ENCODE measurements around the gene CLEC1A.

Gene CLEC1A, protein sequence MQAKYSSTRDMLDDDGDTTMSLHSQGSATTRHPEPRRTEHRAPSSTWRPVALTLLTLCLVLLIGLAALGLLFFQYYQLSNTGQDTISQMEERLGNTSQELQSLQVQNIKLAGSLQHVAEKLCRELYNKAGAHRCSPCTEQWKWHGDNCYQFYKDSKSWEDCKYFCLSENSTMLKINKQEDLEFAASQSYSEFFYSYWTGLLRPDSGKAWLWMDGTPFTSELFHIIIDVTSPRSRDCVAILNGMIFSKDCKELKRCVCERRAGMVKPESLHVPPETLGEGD
- 0 to 0.19 (median 0) reads per million in 3 donors for total RNA-seq

DNA sequence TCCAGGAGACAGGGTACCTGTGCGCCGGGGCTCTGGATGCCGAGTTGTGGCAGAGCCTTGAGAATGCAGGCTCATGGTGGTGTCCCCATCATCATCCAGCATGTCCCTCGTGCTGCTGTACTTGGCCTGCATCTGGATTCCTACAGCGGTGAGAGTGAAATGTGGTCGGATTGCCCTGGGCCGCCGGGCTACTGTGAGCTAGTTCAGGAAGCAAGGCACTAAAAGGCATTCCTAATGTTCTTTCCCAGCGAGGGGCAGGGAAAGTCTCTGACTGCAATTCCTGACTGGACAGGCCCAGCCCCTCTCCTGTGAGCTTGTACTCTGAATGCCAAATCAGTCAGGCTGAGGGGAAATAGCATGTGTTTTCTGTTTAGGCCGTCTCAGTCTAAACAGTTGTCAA lies at the start of gene CLEC1A:
TSS of gene CLEC1A (minus strand) at position 195 of the 400 bp plus-strand sequence. CDS start at position 132, 63 bp downstream.
- H3K36me3 ChIP-seq (ENCODE audit: control insufficient read depth, insufficient read depth, low read length), result no peaks in the 10 kb centered on the region
- H3K27me3 ChIP-seq (replicated peaks; ENCODE audit: control insufficient read depth, insufficient read depth, low read length, poor library complexity, severe bottlenecking), result no peaks in the 10 kb centered on the region
- H3K4me3 ChIP-seq (ENCODE audit: insufficient read depth, low read depth, low read length, poor library complexity, severe bottlenecking), result no peak within 1 kb of the TSS
- H3K4me1 ChIP-seq (ENCODE audit: control insufficient read depth, insufficient read depth, low read length, poor library complexity, severe bottlenecking), result no peaks in the 10 kb centered on the region
- H3K9me3 ChIP-seq (ENCODE audit: control insufficient read depth, low read length), result no peaks in the 10 kb centered on the region
- no peak for DNase-seq
- no peak within 1 kb of the TSS for H3K27ac ChIP-seq (ENCODE audit: insufficient read depth, low read length, poor library complexity, severe bottlenecking)

DNA sequence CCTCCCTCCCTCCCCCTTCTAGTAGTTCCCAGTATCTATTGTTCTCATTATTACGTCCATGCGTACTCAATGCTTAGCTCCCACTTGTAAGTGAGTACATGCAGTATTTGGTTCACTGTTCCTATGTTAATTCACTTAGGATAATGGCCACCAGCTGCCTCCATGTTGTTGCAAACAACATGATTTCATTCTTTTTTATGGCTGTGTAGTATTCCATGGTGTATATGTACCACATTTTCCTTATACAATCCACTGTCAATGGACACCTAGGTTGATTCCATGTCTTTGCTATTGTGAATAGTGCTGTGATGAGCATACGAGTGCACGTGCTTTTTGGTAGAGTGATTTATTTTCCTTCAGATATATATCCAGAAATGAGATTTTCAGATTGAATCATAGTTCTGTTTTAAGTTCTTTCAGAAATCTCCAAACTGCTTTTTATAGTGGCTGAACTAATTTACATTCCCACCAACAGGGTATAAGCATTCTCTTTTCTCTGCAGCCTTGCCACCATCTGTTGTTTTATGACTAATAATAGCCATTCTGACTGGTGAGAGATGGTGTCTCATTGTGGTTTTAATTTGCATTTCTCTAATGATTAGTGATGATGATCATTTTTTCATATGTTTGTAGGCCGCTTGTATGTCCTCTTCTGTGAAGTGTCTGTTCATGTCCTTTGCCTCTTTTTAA lies 49.1 kb upstream of the CLEC1A start:
- no peaks in the 10 kb centered on the region for H3K36me3 ChIP-seq (ENCODE audit: control insufficient read depth, insufficient read depth, low read length)
- H3K27me3 ChIP-seq (replicated peaks; ENCODE audit: control insufficient read depth, insufficient read depth, low read length, poor library complexity, severe bottlenecking), result no peaks in the 10 kb centered on the region
- H3K9me3 ChIP-seq (ENCODE audit: control insufficient read depth, low read length), result no peaks in the 10 kb centered on the region
- no peaks in the 10 kb centered on the region for H3K4me1 ChIP-seq (ENCODE audit: control insufficient read depth, insufficient read depth, low read length, poor library complexity, severe bottlenecking)
- H3K27ac ChIP-seq (ENCODE audit: insufficient read depth, low read length, poor library complexity, severe bottlenecking), result no peak overlapping the region
- H3K4me3 ChIP-seq (ENCODE audit: insufficient read depth, low read depth, low read length, poor library complexity, severe bottlenecking), result no peak overlapping the region
- no peak for DNase-seq

DNA sequence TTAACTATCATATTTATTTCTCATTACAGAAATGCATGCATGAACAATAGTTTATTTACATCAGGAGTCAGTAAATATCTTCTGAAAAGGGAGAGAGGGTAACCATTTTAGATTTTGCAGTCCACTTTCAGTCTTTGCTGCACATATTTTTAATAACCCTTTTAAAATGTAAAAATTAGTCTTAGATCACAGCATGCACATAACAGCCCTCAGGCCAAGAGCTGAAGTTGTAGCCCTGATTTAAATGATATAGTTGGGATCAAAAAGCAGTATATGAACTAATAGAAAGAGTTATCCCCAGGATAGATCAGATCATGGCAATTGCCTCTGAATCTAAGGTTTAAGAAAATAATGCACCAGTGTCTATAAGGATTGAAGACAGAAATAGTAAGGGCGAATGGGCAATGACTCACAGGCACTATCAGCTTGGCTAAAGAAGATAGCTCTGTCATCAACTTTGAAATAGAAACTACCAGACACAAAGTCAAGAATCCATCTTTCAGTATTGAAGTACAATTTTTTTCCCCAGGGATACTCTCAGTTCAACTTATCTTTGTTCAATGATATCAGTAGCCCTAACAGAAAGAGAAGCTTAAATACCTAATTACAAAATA lies 44.3 kb upstream of the CLEC1A start:
- Histone ChIP-seq H3K27ac (ENCODE audit: insufficient read depth, low read length, poor library complexity, severe bottlenecking) (no peak overlapping the region), H3K4me1 (ENCODE audit: control insufficient read depth, insufficient read depth, low read length, poor library complexity, severe bottlenecking) (no peaks in the 10 kb centered on the region), H3K36me3 (ENCODE audit: control insufficient read depth, insufficient read depth, low read length) (no peaks in the 10 kb centered on the region), H3K9me3 (ENCODE audit: control insufficient read depth, low read length) (no peaks in the 10 kb centered on the region), H3K27me3 (replicated peaks; ENCODE audit: control insufficient read depth, insufficient read depth, low read length, poor library complexity, severe bottlenecking) (peaks cover 4% of the 10 kb centered on the region), H3K4me3 (ENCODE audit: insufficient read depth, low read depth, low read length, poor library complexity, severe bottlenecking) (no peak overlapping the region)
- no peak for DNase-seq

DNA sequence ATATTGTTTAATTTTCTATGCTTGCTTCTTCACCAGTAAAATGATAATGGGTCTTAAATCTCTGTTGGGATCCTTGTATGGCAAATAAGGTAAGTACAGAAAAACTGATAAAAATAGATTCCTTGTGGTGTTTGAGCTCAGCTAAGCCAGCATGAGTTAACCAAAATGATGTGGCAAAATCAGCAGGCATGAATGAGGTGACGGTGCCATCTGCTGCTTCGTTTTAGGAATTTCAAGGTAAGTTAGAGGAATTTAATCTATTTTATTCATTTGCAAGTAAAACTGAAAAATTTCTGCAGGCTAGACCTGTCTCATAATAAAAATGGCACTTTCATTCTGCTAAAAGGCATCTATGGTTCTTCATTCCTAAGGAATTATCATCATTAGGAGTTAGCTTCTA lies 41.2 kb upstream of the CLEC1A start:
- no peak overlapping the region for H3K4me3 ChIP-seq (ENCODE audit: insufficient read depth, low read depth, low read length, poor library complexity, severe bottlenecking)
- no peaks in the 10 kb centered on the region for H3K4me1 ChIP-seq (ENCODE audit: control insufficient read depth, insufficient read depth, low read length, poor library complexity, severe bottlenecking)
- H3K27ac ChIP-seq (ENCODE audit: insufficient read depth, low read length, poor library complexity, severe bottlenecking), result no peak overlapping the region
- H3K36me3 ChIP-seq (ENCODE audit: control insufficient read depth, insufficient read depth, low read length), result no peaks in the 10 kb centered on the region
- H3K9me3 ChIP-seq (ENCODE audit: control insufficient read depth, low read length), result no peaks in the 10 kb centered on the region
- peaks cover 4% of the 10 kb centered on the region for H3K27me3 ChIP-seq (replicated peaks; ENCODE audit: control insufficient read depth, insufficient read depth, low read length, poor library complexity, severe bottlenecking)
- no peak for DNase-seq

DNA sequence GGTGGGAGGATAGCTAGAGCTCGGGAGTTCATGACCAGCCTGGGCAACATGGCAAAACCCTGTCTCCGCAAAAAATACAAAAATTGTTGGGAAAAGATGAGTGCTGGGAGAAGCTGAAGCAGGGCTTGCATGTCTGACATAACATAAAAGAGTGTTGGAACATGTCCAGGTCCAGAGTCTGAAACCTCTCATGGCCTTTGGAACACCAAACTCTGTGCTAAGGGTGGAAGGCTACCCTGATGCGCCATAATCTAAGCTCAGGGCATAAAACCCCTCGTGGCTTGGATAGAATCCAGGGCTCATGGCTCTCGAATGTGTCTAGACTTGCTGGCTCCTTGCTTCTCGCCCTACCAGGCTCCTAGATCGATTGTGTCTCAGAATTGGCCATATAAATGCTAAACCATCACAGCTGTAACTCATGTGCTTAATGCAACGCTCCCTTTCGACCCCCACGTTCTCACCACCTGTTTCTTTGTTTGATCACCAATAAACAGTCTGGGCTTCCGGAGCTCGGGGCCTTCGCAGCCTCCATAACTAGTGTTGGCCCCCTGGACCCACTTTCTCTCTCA lies 37.9 kb upstream of the CLEC1A start:
- Histone ChIP-seq H3K4me1 (ENCODE audit: control insufficient read depth, insufficient read depth, low read length, poor library complexity, severe bottlenecking) (no peaks in the 10 kb centered on the region), H3K36me3 (ENCODE audit: control insufficient read depth, insufficient read depth, low read length) (no peaks in the 10 kb centered on the region), H3K27ac (ENCODE audit: insufficient read depth, low read length, poor library complexity, severe bottlenecking) (no peak overlapping the region), H3K9me3 (ENCODE audit: control insufficient read depth, low read length) (no peaks in the 10 kb centered on the region), H3K27me3 (replicated peaks; ENCODE audit: control insufficient read depth, insufficient read depth, low read length, poor library complexity, severe bottlenecking) (peaks cover 4% of the 10 kb centered on the region), H3K4me3 (ENCODE audit: insufficient read depth, low read depth, low read length, poor library complexity, severe bottlenecking) (no peak overlapping the region)
- DNase-seq, result no peak

DNA sequence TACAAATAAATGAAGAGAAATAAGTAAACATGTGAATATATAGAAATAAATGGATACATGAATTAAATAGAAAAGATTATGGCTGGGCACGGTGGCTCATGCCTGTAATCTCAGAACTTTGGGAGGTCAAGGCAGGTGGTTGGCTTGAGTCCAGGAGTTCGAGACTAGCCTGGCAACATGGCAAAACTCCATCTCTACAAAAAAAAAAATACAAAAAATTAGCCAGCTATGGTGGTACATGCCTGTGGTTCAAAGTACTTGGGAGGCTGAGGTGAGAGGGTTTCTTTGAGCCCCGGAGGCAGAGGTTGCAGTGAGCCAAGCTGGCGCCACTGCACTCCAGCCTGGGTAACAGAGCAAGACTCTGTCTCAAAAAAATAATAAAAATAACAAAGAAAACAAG lies 36.3 kb upstream of the CLEC1A start:
- Histone ChIP-seq H3K27ac (ENCODE audit: insufficient read depth, low read length, poor library complexity, severe bottlenecking) (no peak overlapping the region), H3K9me3 (ENCODE audit: control insufficient read depth, low read length) (no peaks in the 10 kb centered on the region), H3K4me3 (ENCODE audit: insufficient read depth, low read depth, low read length, poor library complexity, severe bottlenecking) (no peak overlapping the region), H3K27me3 (replicated peaks; ENCODE audit: control insufficient read depth, insufficient read depth, low read length, poor library complexity, severe bottlenecking) (no peaks in the 10 kb centered on the region), H3K36me3 (ENCODE audit: control insufficient read depth, insufficient read depth, low read length) (no peaks in the 10 kb centered on the region), H3K4me1 (ENCODE audit: control insufficient read depth, insufficient read depth, low read length, poor library complexity, severe bottlenecking) (no peaks in the 10 kb centered on the region)
- no peak for DNase-seq

DNA sequence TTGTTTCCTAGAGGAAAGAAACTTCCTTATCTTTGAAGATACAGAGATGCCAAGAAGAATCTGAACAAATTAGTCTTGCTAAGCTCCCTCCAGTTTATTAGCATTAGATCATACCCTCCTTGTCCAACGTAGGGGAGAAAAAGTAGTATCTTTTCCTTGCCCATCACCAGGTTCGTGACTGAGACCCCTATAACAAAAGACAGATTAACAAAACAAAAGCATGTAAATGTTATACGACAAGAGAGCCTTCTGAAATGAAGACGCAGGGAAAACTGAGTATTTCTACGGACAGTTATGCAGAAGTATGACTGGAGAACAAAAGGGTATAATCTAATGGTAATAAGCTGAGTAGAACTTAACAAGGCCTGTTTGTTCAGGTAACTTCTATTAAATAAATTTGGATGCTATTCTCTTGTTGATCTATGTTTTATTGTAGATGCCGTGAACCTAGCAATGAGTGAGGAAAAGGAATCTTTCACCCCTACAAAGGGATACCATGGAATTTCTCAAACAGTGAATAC lies 34.1 kb upstream of the CLEC1A start:
- Histone ChIP-seq H3K36me3 (ENCODE audit: control insufficient read depth, insufficient read depth, low read length) (no peaks in the 10 kb centered on the region), H3K27me3 (replicated peaks; ENCODE audit: control insufficient read depth, insufficient read depth, low read length, poor library complexity, severe bottlenecking) (no peaks in the 10 kb centered on the region), H3K27ac (ENCODE audit: insufficient read depth, low read length, poor library complexity, severe bottlenecking) (no peak overlapping the region), H3K4me3 (ENCODE audit: insufficient read depth, low read depth, low read length, poor library complexity, severe bottlenecking) (no peak overlapping the region), H3K4me1 (ENCODE audit: control insufficient read depth, insufficient read depth, low read length, poor library complexity, severe bottlenecking) (no peaks in the 10 kb centered on the region), H3K9me3 (ENCODE audit: control insufficient read depth, low read length) (no peaks in the 10 kb centered on the region)
- DNase-seq, result no peak

DNA sequence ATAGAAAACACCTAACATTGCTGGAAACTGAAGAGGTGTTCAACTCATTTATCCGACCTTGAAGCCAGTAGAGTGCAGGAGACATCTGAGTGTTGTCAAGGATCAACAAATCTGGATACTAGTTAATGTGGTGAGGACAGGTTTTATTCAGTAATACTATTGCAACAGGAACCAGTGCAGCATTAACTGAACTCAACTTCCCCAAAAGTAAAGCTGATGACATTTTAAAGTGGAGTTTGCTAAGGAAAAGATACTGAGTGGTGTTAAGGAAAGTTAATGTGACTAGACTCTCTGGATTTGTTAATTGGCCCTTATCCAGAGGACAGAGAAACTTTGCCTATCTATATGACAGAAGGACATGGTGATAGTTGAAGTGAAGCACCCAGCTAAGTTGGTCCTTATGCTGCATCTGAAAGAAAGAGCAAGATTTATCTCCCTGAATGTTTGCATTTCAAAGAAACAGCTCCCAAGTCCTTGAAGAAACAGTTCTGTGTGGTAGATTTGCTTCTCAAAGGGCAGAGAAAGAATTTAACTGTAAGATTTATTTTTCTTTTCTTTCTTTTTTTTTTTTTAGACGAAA lies 32.4 kb upstream of the CLEC1A start:
- Histone ChIP-seq H3K4me1 (ENCODE audit: control insufficient read depth, insufficient read depth, low read length, poor library complexity, severe bottlenecking) (no peaks in the 10 kb centered on the region), H3K4me3 (ENCODE audit: insufficient read depth, low read depth, low read length, poor library complexity, severe bottlenecking) (no peak overlapping the region), H3K36me3 (ENCODE audit: control insufficient read depth, insufficient read depth, low read length) (no peaks in the 10 kb centered on the region), H3K9me3 (ENCODE audit: control insufficient read depth, low read length) (no peaks in the 10 kb centered on the region), H3K27ac (ENCODE audit: insufficient read depth, low read length, poor library complexity, severe bottlenecking) (no peak overlapping the region), H3K27me3 (replicated peaks; ENCODE audit: control insufficient read depth, insufficient read depth, low read length, poor library complexity, severe bottlenecking) (no peaks in the 10 kb centered on the region)
- no peak for DNase-seq

DNA sequence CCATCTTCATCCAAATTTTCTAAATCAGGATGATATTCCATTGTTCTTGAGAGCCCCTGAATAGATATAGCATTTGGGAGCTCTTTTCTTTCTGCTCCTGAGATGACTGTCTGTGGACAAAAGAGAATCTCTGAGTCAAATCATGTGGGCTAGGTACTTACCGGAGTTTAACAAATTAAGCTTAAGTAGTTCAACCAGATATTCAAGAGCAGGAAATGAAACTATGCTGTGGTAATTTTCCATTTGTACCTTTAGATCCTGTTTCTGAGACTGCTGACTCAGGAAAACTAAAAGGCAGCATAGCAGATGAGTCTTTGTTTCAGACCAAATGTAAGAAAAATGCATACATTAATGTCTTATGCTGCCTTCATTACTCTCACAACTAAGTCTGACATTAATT lies 31.3 kb upstream of the CLEC1A start, which contains the start of gene CLEC7A:
TSS of gene CLEC7A (minus strand) at position 158 of the 400 bp plus-strand sequence. CDS start at position 41, 117 bp downstream.
- no peak within 1 kb of the TSS for H3K4me3 ChIP-seq (ENCODE audit: insufficient read depth, low read depth, low read length, poor library complexity, severe bottlenecking)
- no peaks in the 10 kb centered on the region for H3K27me3 ChIP-seq (replicated peaks; ENCODE audit: control insufficient read depth, insufficient read depth, low read length, poor library complexity, severe bottlenecking)
- no peaks in the 10 kb centered on the region for H3K4me1 ChIP-seq (ENCODE audit: control insufficient read depth, insufficient read depth, low read length, poor library complexity, severe bottlenecking)
- no peak for DNase-seq
- H3K9me3 ChIP-seq (ENCODE audit: control insufficient read depth, low read length), result no peaks in the 10 kb centered on the region
- H3K27ac ChIP-seq (ENCODE audit: insufficient read depth, low read length, poor library complexity, severe bottlenecking), result no peak within 1 kb of the TSS
- H3K36me3 ChIP-seq (ENCODE audit: control insufficient read depth, insufficient read depth, low read length), result no peaks in the 10 kb centered on the region

Data from effector memory CD4-positive, alpha-beta T cell (primary cell).